Measurements from ENCODE around the gene HCN1. TPM values are rescaled to one million over a fixed set of nuclear protein-coding genes. Genes with fewer than 3 reads are reported as not detected.

The HCN1 gene
- total and polyA plus RNA-seq, 2 of the 4 experiments (the other 2 are of a cell fraction), result not detected

DNA sequence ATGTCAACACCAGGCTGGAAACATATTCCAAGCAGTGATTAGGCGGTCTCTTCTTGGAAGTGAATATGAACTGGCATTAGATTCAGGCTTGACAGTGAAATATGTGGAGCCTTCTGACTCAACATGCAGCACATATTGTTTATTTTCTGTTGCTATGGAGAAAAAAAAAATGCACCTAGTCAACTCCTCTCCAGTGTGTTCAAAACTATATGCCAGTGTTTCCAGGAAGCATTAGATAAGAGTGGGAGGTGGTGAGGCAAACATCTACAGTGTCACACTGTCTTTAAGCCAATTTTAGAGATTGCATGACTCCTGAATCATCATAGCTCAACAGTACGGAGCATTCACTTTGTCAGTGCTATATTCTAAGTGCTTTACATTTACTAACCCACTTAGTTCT lies 117.9 kb downstream of the HCN1 start:
- ChIA-PET CTCF (no interaction called here), POLR2A (ENCODE audit: unreplicated experiment) (no interaction called here)
- in situ Hi-C loops (cut with MboI; ENCODE audit: low sequenced_read_pairs), result no loop called here
- Histone ChIP-seq H3K56ac (ENCODE audit: extremely low read depth, insufficient read depth, low read length) (no peak overlapping the region), H2BK20ac (ENCODE audit: low read depth, low read length) (no peak overlapping the region), H3K18ac (ENCODE audit: low read depth, low read length) (no peak overlapping the region), H3K9me3 (ENCODE audit: control insufficient read depth, insufficient read depth, low read length) (no peaks in the 10 kb centered on the region), H2BK5ac (ENCODE audit: low read depth, low read length, poor library complexity, severe bottlenecking) (no peak overlapping the region), H4K91ac (ENCODE audit: insufficient read depth, low read depth, low read length) (no peak overlapping the region), H2BK120ac (ENCODE audit: low read depth, low read length) (no peak overlapping the region), H4K5ac (ENCODE audit: low read depth, low read length) (no peak overlapping the region), H2BK15ac (ENCODE audit: low read depth, low read length) (no peak overlapping the region), H2AFZ (replicated peaks; ENCODE audit: low read length, poor library complexity) (no peak overlapping the region), H2AK9ac (replicated peaks; ENCODE audit: low read depth, low read length, poor library complexity) (no peak overlapping the region), H3K9ac (ENCODE audit: low read depth, low read length) (no peak overlapping the region), H3K4me1 (ENCODE audit: control insufficient read depth, insufficient read depth, low read length) (no peaks in the 10 kb centered on the region), H4K20me1 (ENCODE audit: insufficient read depth, low read length) (no peaks in the 10 kb centered on the region), H4K8ac (ENCODE audit: low read depth in 2 of 2, low read length in 2 of 2) (no peak overlapping the region), H3K27ac (ENCODE audit: insufficient read depth, low read length) (no peak overlapping the region), H3K4ac (ENCODE audit: low read depth, low read length) (no peak overlapping the region), H2AK5ac (ENCODE audit: low read depth, low read length) (no peak overlapping the region), H3K4me2 (ENCODE audit: low read depth, low read length) (no peak overlapping the region), H3K23ac (ENCODE audit: low read depth, low read length) (no peak overlapping the region), H3K14ac (replicated peaks; ENCODE audit: low read depth, low read length) (no peak overlapping the region), H3K36me3 (ENCODE audit: control insufficient read depth, insufficient read depth, low read length) (no peaks in the 10 kb centered on the region), H3K79me1 (ENCODE audit: low read depth in 1 of 2, low read length in 2 of 2) (no peaks in the 10 kb centered on the region), H3K9me1 (ENCODE audit: insufficient read depth, low read length) (no peaks in the 10 kb centered on the region), H3K4me3 (ENCODE audit: insufficient read depth, low read depth, low read length) (no peak overlapping the region), H3K27me3 (ENCODE audit: control insufficient read depth, insufficient read depth, low read length) (no peaks in the 10 kb centered on the region)
- no peak for TF ChIP-seq MAZ (IDR thresholded peaks at IDR 0.05; ENCODE audit: borderline replicate concordance, low read depth, low read length)
- no peak for TF ChIP-seq RAD21 (IDR thresholded peaks at IDR 0.05; ENCODE audit: low read length)
- no peak for TF ChIP-seq ELK1 (IDR thresholded peaks at IDR 0.05; ENCODE audit: borderline replicate concordance, low read depth, low read length)
- TF ChIP-seq POLR2A (IDR thresholded peaks at IDR 0.05; ENCODE audit: low read depth, low read length), result no peak
- TF ChIP-seq RCOR1 (IDR thresholded peaks at IDR 0.05; ENCODE audit: insufficient replicate concordance, low read length), result no peak
- TF ChIP-seq BHLHE40 (IDR thresholded peaks at IDR 0.05; ENCODE audit: low read depth, low read length), result no peak
- TF ChIP-seq SMC3 (IDR thresholded peaks at IDR 0.05; ENCODE audit: low read depth, low read length), result no peak
- TF ChIP-seq MXI1 (IDR thresholded peaks at IDR 0.05; ENCODE audit: borderline replicate concordance, low read depth, low read length), result no peak
- no peak for TF ChIP-seq NFE2L2 (IDR thresholded peaks at IDR 0.05; ENCODE audit: low read depth, low read length)
- TF ChIP-seq RFX5 (IDR thresholded peaks at IDR 0.05; ENCODE audit: low read depth, low read length), result no peak
- TF ChIP-seq CTCF (conservative IDR thresholded peaks at IDR 0.05; ENCODE audit: low read depth, low read length), result no peak
- no peak for TF ChIP-seq MAFK (IDR thresholded peaks at IDR 0.05; ENCODE audit: low read depth, low read length)
- TF ChIP-seq CEBPB (IDR thresholded peaks at IDR 0.05; ENCODE audit: low read depth, low read length), result no peak
- TF ChIP-seq, protein P1, sequence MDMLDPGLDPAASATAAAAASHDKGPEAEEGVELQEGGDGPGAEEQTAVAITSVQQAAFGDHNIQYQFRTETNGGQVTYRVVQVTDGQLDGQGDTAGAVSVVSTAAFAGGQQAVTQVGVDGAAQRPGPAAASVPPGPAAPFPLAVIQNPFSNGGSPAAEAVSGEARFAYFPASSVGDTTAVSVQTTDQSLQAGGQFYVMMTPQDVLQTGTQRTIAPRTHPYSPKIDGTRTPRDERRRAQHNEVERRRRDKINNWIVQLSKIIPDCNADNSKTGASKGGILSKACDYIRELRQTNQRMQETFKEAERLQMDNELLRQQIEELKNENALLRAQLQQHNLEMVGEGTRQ (IDR thresholded peaks at IDR 0.05; ENCODE audit: low read depth, low read length), result no peak
- WGBS, 2 experiments (ENCODE audit: extremely low coverage in 2 of 2, insufficient read length in 1 of 2), result 0% methylated on average over 1 of the region's 2 CpGs; no CpG with 5 or more reads in 1 of the 2 experiments
- dilution Hi-C loops (cut with HindIII; ENCODE audit: low sequenced_read_pairs, unreplicated experiment), result no loop called here
- ATAC-seq (ENCODE audit: low read depth) (no peak), DNase-seq (no peak)
- BruUV-seq (replicated peaks), result no TSS peak
- intact Hi-C loops (cut with micrococcal nuclease), result no loop called here

All from IMR-90 (cell line).